NCI-H2029 treated with DMSO at 0.1 percent for 48 hours (cell line): ENCODE results near the gene ROR1.

Experiments
- DNase-seq: peaks from one replicate; lab custom pipeline; 2025; lab: John Stamatoyannopoulos, UW

Gene ROR1

DNA sequence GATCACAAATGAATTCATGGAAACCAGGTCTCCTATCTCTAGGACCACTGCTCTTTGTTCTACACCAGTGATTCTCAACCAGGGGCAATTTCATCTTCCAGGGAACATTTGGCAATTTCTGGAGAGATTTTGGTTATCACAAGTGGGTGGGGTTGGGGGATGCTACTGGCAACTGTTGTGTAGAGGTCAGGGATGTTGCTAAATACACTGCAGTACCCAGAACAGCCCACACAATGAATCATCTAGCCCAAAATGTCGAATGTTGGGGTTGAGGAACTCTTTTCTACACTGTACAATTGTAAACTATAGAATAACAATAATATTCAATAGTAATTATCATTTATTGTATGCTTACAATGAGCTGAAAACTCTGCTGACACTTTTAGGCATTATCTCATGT is 373.9 kb downstream of the ROR1 start:
- DNase-seq = no peak

- no peak for DNase-seq
Measured at GRCh38 chr1:64150266-64150665, 376.4 kb downstream of the ROR1 start.

GRCh38 chr1:64150729-64151230 is 377.0 kb downstream of the ROR1 start:
- no peak for DNase-seq

- DNase-seq = no peak
Measured at GRCh38 chr1:64155278-64155677, 381.5 kb downstream of the ROR1 start.

DNA sequence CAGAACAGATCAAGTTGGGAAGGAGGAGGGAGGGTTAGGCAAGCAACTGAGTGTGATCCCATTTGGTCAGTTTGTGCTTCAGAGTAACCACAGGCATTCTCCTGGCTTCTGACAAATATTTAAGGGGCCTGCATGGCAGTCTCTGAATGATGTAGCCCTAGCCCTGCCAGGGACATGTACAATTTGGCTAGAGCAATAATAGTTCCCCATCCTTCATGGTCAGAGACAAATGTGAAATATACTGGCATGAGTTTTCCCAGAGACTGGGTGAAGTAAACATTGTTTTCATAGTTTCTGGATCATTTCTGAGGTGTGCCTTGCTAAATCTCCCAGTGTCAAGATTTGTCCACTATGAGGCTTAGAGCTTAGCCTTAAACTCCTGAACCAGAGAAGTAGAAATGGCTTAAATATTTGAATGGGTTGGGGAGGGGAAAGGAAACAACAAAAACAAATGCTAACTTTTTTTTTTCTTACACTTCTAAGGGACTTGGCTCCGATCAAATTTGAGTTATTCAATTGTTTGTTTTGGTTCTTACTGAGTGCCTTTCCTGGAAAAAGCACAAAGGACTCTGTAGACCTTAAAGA is 387.6 kb downstream of the ROR1 start:
- no peak for DNase-seq

- peak; percentile 65 for DNase-seq
Measured at GRCh38 chr1:64162151-64162550, 388.3 kb downstream of the ROR1 start.

GRCh38 chr1:64162804-64163203 is 389.0 kb downstream of the ROR1 start:
- DNase-seq = no peak

DNA sequence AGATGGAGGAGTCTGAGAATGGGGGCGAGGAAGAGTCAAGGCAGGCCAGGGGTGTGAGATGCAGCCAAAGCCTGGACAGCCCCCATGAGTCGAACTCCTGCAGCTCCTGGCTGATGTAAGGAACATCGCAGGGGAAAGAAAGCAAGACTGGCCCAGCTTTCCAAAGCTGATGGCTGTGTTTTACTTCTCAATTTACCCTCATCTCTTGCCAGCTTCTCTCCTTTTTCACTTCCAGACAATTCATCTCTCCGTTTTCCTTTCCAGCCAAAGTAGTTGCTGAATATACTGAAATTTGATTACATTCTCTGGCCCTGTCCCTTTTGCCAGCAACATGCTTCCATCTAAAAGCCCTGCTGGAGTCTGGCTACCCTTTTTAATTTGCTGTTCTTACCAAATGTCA is 389.6 kb downstream of the ROR1 start:
- no peak for DNase-seq

- no peak for DNase-seq
Measured at GRCh38 chr1:64163970-64164369, 390.2 kb downstream of the ROR1 start.

- DNase-seq = no peak
Measured at GRCh38 chr1:64166629-64167028, 392.8 kb downstream of the ROR1 start.

DNA sequence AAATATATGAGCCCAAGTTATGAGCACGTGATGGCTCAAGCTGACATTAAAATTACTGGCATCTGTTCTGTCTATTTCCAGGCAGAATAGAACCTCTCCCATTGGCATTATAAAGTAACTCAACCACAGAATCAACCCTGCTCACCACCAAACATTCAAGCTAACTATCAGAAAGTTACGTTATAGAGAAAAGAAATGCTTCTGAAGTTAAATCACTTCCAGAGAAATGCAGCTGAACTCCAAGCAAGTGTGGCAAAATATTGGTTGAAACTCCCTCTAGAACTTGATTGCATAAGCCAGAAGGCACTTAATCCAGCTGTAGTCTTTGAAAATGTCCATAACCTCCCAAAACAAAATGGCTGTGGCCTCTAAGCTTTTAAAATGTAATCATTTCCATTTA is 393.4 kb downstream of the ROR1 start:
- DNase-seq = no peak

DNA sequence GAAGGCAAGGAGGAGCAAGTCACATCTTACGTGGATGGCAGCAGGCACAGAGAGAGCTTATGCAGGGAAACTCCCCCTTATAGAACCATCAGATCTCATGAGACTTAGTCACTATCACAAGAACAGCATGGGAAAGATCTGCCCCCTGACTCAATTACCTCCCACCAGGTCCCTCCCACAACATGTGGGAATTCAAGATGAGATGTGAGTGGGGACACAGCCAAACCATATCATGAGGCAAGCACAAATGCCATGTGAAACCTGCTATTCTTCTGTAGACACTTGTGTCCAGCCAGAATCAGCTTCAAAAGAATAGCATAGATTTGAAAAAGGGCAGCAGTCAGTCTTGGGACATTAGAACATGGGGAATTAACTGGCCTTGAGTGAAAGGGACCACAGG is 397.4 kb downstream of the ROR1 start:
- no peak for DNase-seq

GRCh38 chr1:64171797-64172281 is 398.0 kb downstream of the ROR1 start:
- peak; percentile 61 for DNase-seq

DNA sequence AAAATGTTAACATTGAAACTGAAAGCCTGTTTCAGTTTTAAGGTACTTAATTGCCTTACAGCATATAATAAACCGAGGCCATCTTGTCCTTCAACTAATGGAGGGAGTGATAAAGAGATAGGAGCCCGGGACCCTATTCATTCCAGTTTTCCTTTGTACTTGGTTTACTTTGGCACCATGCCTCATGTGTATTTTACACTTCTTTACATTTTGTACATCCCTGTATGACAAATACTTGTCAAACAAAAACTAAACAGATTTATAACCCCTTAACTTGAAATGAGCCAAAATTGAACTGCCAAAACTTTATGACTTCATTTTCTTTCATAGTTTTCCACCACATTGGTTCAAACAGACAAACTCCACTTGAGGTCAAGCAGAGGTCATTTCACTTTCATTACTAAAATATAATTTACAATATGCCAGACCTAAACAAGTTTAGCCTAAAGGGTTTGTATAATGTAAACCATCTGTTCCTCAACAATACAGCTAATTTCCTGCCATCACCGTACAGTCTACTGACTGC is 398.7 kb downstream of the ROR1 start:
- peak; percentile 93 for DNase-seq

- no peak for DNase-seq
Measured at GRCh38 chr1:64173336-64173940, 399.6 kb downstream of the ROR1 start.

GRCh38 chr1:64175639-64176038 is 401.8 kb downstream of the ROR1 start:
- no peak for DNase-seq

DNA sequence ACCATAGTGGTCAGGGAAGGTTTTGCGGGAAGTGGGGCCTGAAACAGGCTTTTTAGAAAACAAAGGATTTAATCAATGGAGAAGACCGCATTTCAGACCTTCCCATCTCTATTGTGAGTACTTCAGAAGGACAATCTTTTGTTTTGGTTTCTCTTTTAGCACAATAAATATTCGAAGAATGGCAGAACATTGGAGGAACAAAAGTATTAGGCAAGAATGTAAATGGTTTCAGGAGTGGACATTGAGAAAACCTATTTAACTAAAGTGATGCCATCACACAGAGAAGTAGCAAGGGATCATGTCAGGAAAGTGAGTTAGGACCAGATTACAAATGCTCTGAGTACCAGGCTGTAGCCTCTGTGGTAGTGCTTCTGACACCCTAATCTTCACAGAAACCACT is 402.8 kb downstream of the ROR1 start:
- DNase-seq = no peak

DNA sequence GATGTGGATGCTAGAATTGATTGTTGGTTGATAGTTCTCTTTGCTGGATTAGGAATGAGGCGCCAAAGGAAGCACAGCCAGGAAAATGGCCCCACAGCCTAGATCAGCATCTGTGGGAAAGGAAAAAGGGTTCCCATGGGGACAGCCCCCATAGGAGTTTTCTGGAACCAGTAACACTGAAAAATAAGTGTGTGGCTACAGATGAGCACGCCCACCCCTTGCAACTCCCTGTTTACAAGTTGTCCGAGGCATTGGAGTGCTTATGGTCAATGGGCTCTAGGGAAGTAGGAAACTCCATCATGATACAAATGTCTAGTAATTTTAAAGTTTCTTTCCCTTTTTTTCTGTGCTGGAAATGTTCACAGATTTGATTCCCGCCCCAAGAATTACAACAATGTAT is 405.8 kb downstream of the ROR1 start:
- DNase-seq = no peak

GRCh38 chr1:64182207-64182606 is 408.4 kb downstream of the ROR1 start:
- DNase-seq = no peak

- DNase-seq = peak; percentile 89
Measured at GRCh38 chr1:64183395-64184002, 409.7 kb downstream of the ROR1 start.

- DNase-seq = peak; percentile 89
Measured at GRCh38 chr1:64184003-64184440, 410.2 kb downstream of the ROR1 start.

GRCh38 chr1:64186138-64186897 is 412.5 kb downstream of the ROR1 start:
- DNase-seq = no peak
